HG03432 (cell line): ENCODE data around the gene RHCE.
A peak's percentile ranks its signal among the peaks of the same experiment; 100 is the strongest.
"Not testable (repeated sequence)": the region's sequence is repeated elsewhere in the genome, so short reads cannot be mapped to it uniquely, and the experiment has no call there.

Experiments used
- ATAC-seq: cut with Tn5 transposase; IDR thresholded peaks from one replicate; pipeline ENCODE4 v1.9.1; 2021; ENCODE audit warnings: mild to moderate bottlenecking, moderate library complexity; ENCODE audit not compliant: unreplicated experiment

Gene RHCE

GRCh38 chr1:25433389-25434186 lies 13.0 kb upstream of the RHCE start:
- no peak for ATAC-seq

- ATAC-seq: no peak
Observed at GRCh38 chr1:25432749-25433388, 12.2 kb upstream of the RHCE start.

GRCh38 chr1:25431955-25432719 lies 11.5 kb upstream of the RHCE start:
- ATAC-seq: no peak

- peak; percentile 7 for ATAC-seq
Observed at GRCh38 chr1:25430967-25431881, 10.6 kb upstream of the RHCE start.

GRCh38 chr1:25430073-25430966 lies 9.7 kb upstream of the RHCE start, which contains the start of gene MACO1:
MACO1 (plus strand) TSS chr1:25430897; CDS start chr1:25431099, 202 bp downstream.
- peak; percentile 85 for ATAC-seq

- no peak for ATAC-seq
Observed at GRCh38 chr1:25428475-25429166, 8.0 kb upstream of the RHCE start.

GRCh38 chr1:25427696-25428095 lies 7.1 kb upstream of the RHCE start:
- no peak for ATAC-seq

- ATAC-seq: no peak
Observed at GRCh38 chr1:25425098-25426085, 4.8 kb upstream of the RHCE start.

GRCh38 chr1:25423206-25423605 lies 2.6 kb upstream of the RHCE start:
- ATAC-seq: not testable (repeated sequence)

GRCh38 chr1:25419339-25419738 lies 1.3 kb downstream of the RHCE start:
- ATAC-seq: not testable (repeated sequence)

GRCh38 chr1:25417280-25417679 lies 3.3 kb downstream of the RHCE start:
- not testable (repeated sequence) for ATAC-seq

- not testable (repeated sequence) for ATAC-seq
Observed at GRCh38 chr1:25414578-25414977, 6.0 kb downstream of the RHCE start.

- ATAC-seq: not testable (repeated sequence)
Observed at GRCh38 chr1:25414157-25414556, 6.5 kb downstream of the RHCE start.

GRCh38 chr1:25412872-25413623 lies 7.6 kb downstream of the RHCE start:
- ATAC-seq: not testable (repeated sequence)

GRCh38 chr1:25409641-25410427 lies 10.8 kb downstream of the RHCE start:
- ATAC-seq: not testable (repeated sequence)

GRCh38 chr1:25405731-25406305 lies 14.8 kb downstream of the RHCE start:
- not testable (repeated sequence) for ATAC-seq
